ENCODE data around the gene PTP4A1.

DNA sequence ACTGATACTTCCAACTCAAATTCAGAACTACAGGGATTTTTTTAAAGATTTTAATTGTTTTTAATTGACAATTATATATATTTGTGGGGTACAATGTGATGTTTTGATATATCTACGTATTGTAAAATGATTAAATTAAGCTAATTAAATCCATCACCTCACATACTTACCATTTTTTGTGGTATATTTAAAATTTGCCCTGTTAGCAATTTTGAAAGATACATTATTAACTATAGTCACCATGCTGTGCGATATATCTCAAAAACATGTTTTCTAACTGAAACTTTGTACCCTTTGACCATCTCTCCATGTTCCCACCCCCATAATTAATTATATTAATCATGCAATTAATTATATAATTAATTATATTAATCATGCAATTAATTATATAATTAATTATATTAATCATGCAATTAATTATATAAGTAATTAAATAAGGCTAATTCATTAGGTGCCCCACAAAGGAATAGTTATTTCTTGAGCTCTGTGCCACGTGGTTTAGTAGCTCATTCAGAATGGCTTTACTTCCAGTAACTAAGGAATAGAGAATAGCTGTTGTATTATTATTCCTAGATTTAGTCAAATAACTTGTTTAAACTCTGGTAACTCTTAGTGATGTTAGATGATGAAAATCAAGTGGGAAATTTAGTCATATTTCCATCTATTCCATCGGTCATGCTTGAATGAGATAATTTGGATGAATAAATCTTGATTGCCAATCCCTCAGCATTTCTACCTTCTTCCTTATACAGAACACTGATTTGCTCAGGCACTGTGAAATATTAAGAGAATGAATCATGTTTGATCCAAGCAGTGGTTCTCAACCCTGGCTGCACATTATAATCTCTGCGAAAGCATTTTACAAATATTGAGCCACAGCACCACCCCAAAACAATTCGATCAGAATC, 25.1 kb downstream of the PTP4A1 start:
- TF ChIP-seq, protein P1, sequence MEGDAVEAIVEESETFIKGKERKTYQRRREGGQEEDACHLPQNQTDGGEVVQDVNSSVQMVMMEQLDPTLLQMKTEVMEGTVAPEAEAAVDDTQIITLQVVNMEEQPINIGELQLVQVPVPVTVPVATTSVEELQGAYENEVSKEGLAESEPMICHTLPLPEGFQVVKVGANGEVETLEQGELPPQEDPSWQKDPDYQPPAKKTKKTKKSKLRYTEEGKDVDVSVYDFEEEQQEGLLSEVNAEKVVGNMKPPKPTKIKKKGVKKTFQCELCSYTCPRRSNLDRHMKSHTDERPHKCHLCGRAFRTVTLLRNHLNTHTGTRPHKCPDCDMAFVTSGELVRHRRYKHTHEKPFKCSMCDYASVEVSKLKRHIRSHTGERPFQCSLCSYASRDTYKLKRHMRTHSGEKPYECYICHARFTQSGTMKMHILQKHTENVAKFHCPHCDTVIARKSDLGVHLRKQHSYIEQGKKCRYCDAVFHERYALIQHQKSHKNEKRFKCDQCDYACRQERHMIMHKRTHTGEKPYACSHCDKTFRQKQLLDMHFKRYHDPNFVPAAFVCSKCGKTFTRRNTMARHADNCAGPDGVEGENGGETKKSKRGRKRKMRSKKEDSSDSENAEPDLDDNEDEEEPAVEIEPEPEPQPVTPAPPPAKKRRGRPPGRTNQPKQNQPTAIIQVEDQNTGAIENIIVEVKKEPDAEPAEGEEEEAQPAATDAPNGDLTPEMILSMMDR (IDR thresholded peaks at IDR 0.05): no peak
- TF ChIP-seq POLR2AphosphoS5 (IDR thresholded peaks at IDR 0.05) (no peak), POLR2A (IDR thresholded peaks at IDR 0.05) (no peak)
